H1 (cell line): ENCODE results near the gene ST8SIA3. TPM values are rescaled to one million over a fixed set of nuclear protein-coding genes. Genes with fewer than 3 reads are reported as not detected.

Experiments used
- CTCF ChIA-PET: fragments of 300-600 bp; sonication (Branson Sonifier 250); formaldehyde crosslinking; loops from one replicate; lab custom pipeline; 2021; ENCODE audit not compliant: partially characterized antibody; lab: Charles Lee
- POLR2A ChIA-PET: fragments of 300-600 bp; sonication (Branson Sonifier 250); formaldehyde crosslinking; loops from one replicate; lab custom pipeline; 2021; ENCODE audit warnings: inconsistent platforms; ENCODE audit not compliant: partially characterized antibody; lab: Charles Lee
- DNase-seq, 2 experiments: peaks; one replicate each; pipeline versions ENCODE4 v3.0.0 to v3.0.0-alpha.2; 2010 to 2022; ENCODE audit warnings: low spot score in 2 of 2, low read depth in 1 of 2, mixed read lengths in 1 of 2
- FAIRE-seq: peaks from 2 replicates; lab custom pipeline; 2011; peaks lifted over from hg19 to GRCh38; lab: Jason Lieb, UNC
- H2AFZ ChIP-seq: 2 replicates; pipeline ENCODE4 v1.8.1; 2012; ENCODE audit warnings: low read length, inconsistent platforms
- H2AK5ac ChIP-seq: 2 replicates; pipeline ENCODE4 v1.6.1; 2013; ENCODE audit warnings: low read depth, low read length
- H2BK120ac ChIP-seq: replicated peaks from 2 replicates; pipeline ENCODE3; 2013; ENCODE audit warnings: low read depth, low read length, inconsistent platforms
- H2BK12ac ChIP-seq: 2 replicates; pipeline ENCODE4 v1.6.1; 2013; ENCODE audit warnings: low read depth, low read length
- H2BK15ac ChIP-seq: 2 replicates; pipeline ENCODE4 v1.6.1; 2013; ENCODE audit warnings: low read length
- H2BK20ac ChIP-seq: 2 replicates; pipeline ENCODE4 v1.6.1; 2013; ENCODE audit warnings: low read length
- H2BK5ac ChIP-seq: 2 replicates; pipeline ENCODE4 v1.6.1; 2013; ENCODE audit warnings: low read depth, low read length
- H3K14ac ChIP-seq: 2 replicates; pipeline ENCODE4 v1.6.1; 2013; ENCODE audit warnings: inconsistent platforms; ENCODE audit not compliant: insufficient read length
- H3K18ac ChIP-seq: 2 replicates; pipeline ENCODE4 v1.6.1; 2013; ENCODE audit warnings: low read length; ENCODE audit errors: extremely low read depth
- H3K23ac ChIP-seq: 2 replicates; pipeline ENCODE4 v1.6.1; 2013; ENCODE audit warnings: inconsistent platforms; ENCODE audit not compliant: insufficient read length
- H3K23me2 ChIP-seq: 2 replicates; pipeline ENCODE4 v1.6.1; 2013; ENCODE audit warnings: low read depth, low read length
- H3K27ac ChIP-seq: 2 replicates; pipeline ENCODE4 v1.6.1; 2011; ENCODE audit warnings: low read depth, low read length, inconsistent platforms
- H3K27me3 ChIP-seq, 4 experiments: replicated peaks in 1 of 4; 1 replicate in 1 of 4; 2 replicates in 3 of 4; pipeline versions ENCODE4 v1.6.1 to v1.8.1; 2011 to 2013; ENCODE audit warnings: low read length in 3 of 4, mild to moderate bottlenecking in 3 of 4, inconsistent platforms in 2 of 4, mixed read lengths in 2 of 4, moderate library complexity in 1 of 4; ENCODE audit not compliant: control insufficient read depth in 3 of 4, insufficient read depth in 3 of 4; ENCODE audit errors: extremely low read depth in 1 of 4
- H3K36me3 ChIP-seq, 4 experiments: 2 replicates each; pipeline versions ENCODE4 v1.6.1 to v1.8.1; 2011 to 2013; ENCODE audit warnings: mild to moderate bottlenecking in 4 of 4, low read length in 3 of 4, moderate library complexity in 2 of 4, control low read depth in 1 of 4, inconsistent platforms in 1 of 4; ENCODE audit not compliant: insufficient read depth in 4 of 4, control insufficient read depth in 2 of 4
- H3K4ac ChIP-seq: replicated peaks from 2 replicates; pipeline ENCODE3; 2013; ENCODE audit warnings: low read length, low read depth, mixed read lengths, inconsistent platforms; ENCODE audit not compliant: insufficient read length
- H3K4me1 ChIP-seq, 4 experiments: replicated peaks in 1 of 4; 1 replicate in 1 of 4; 2 replicates in 3 of 4; pipeline versions ENCODE4 v1.6.1 to v1.8.1; 2011 to 2013; ENCODE audit warnings: low read length in 3 of 4, inconsistent platforms in 2 of 4, mixed read lengths in 1 of 4; ENCODE audit not compliant: insufficient read depth in 4 of 4, control insufficient read depth in 3 of 4
- H3K4me2 ChIP-seq, 2 experiments: 2 replicates each; pipeline versions ENCODE4 v1.6.1 to v1.8.1; 2011 to 2013; ENCODE audit warnings: low read depth in 2 of 2, low read length in 2 of 2, control low read depth in 1 of 2, inconsistent platforms in 1 of 2, mild to moderate bottlenecking in 1 of 2; ENCODE audit not compliant: insufficient read depth in 1 of 2
- H3K4me3 ChIP-seq, 4 experiments: fragments of 200-600, 300-600 bp in 1 of 4; sonication (generic), shearing (Covaris generic), sonication (Bioruptor Twin) in 1 of 4; 2 replicates each; pipeline versions ENCODE4 v1.5.1 to v1.8.1; 2011 to 2016; ENCODE audit warnings: low read length in 4 of 4, low read depth in 3 of 4, control low read depth in 2 of 4, inconsistent platforms in 2 of 4, mild to moderate bottlenecking in 2 of 4, mixed read lengths in 1 of 4, moderate library complexity in 1 of 4; ENCODE audit not compliant: insufficient read depth in 2 of 4; ENCODE audit errors: extremely low read depth in 1 of 4
- H3K56ac ChIP-seq: replicated peaks from 2 replicates; pipeline ENCODE3; 2013; ENCODE audit warnings: low read depth, mild to moderate bottlenecking, mixed read lengths, low read length, inconsistent platforms; ENCODE audit not compliant: insufficient read length
- H3K79me1 ChIP-seq: 2 replicates; pipeline ENCODE4 v1.6.1; 2013; ENCODE audit warnings: low read depth, low read length, control low read depth
- H3K79me2 ChIP-seq, 2 experiments: 2 replicates each; pipeline versions ENCODE4 v1.6.1 to v1.8.1; 2012 to 2013; ENCODE audit warnings: low read length in 2 of 2, mild to moderate bottlenecking in 2 of 2, inconsistent platforms in 1 of 2; ENCODE audit not compliant: insufficient read depth in 2 of 2, control insufficient read depth in 1 of 2
- H3K9ac ChIP-seq, 4 experiments: replicated peaks in 1 of 4; 1 replicate in 1 of 4; 2 replicates in 3 of 4; pipeline versions ENCODE4 v1.6.1 to v1.8.1; 2011 to 2013; ENCODE audit warnings: low read depth in 3 of 4, low read length in 3 of 4, control low read depth in 2 of 4, mild to moderate bottlenecking in 2 of 4, moderate library complexity in 2 of 4, inconsistent platforms in 1 of 4; ENCODE audit errors: extremely low read depth in 1 of 4
- H3K9me3 ChIP-seq, 2 experiments: 2 replicates each; pipeline versions ENCODE4 v1.6.1 to v1.8.1; 2012 to 2013; ENCODE audit warnings: mild to moderate bottlenecking in 2 of 2, moderate library complexity in 2 of 2, control low read depth in 1 of 2, inconsistent platforms in 1 of 2, low read depth in 1 of 2, low read length in 1 of 2, mixed read lengths in 1 of 2; ENCODE audit not compliant: insufficient read depth in 2 of 2
- H4K20me1 ChIP-seq, 2 experiments: replicated peaks in 1 of 2; 2 replicates each; pipeline versions ENCODE3 to v1.8.1; 2011 to 2013; ENCODE audit warnings: inconsistent platforms in 2 of 2, low read length in 2 of 2, mild to moderate bottlenecking in 1 of 2; ENCODE audit not compliant: insufficient read depth in 2 of 2, control insufficient read depth in 1 of 2
- H4K5ac ChIP-seq: 2 replicates; pipeline ENCODE4 v1.6.1; 2013; ENCODE audit warnings: low read length, low read depth, mixed read lengths, inconsistent platforms; ENCODE audit not compliant: insufficient read length
- H4K8ac ChIP-seq: 2 replicates; pipeline ENCODE4 v1.8.0; 2013; ENCODE audit warnings: mild to moderate bottlenecking, moderate library complexity, low read length, inconsistent platforms; ENCODE audit not compliant: insufficient read depth; ENCODE audit errors: extremely low read depth
- H4K91ac ChIP-seq: replicated peaks from 2 replicates; pipeline ENCODE3; 2013; ENCODE audit warnings: low read length, mixed read lengths, inconsistent platforms; ENCODE audit not compliant: insufficient read length
- BACH1 ChIP-seq: IDR thresholded peaks from 2 replicates; pipeline ENCODE4 v1.6.1; 2012; ENCODE audit warnings: low read length, improper control_type of control experiment
- KDM1A ChIP-seq: fragments of 200-600, 300-600 bp; sonication (generic); IDR thresholded peaks from 2 replicates; pipeline ENCODE4 v1.7.1; 2016; ENCODE audit warnings: mild to moderate bottlenecking, low read length, borderline replicate concordance
- KDM4A ChIP-seq: IDR thresholded peaks from one replicate; pipeline ENCODE4 v1.7.1; 2012; ENCODE audit warnings: low read depth, mild to moderate bottlenecking, moderate library complexity, low read length, inconsistent platforms; ENCODE audit not compliant: severe bottlenecking
- MAFK ChIP-seq: IDR thresholded peaks from 2 replicates; pipeline ENCODE4 v1.6.1; 2012; ENCODE audit warnings: low read depth, mild to moderate bottlenecking, improper control_type of control experiment, low read length
- NRF1 ChIP-seq: IDR thresholded peaks from 2 replicates; pipeline ENCODE4 v1.6.1; 2011; ENCODE audit warnings: mild to moderate bottlenecking, low read depth, low read length, improper control_type of control experiment
- SP4 ChIP-seq: IDR thresholded peaks from 2 replicates; pipeline ENCODE4 v1.6.1; 2012; ENCODE audit warnings: low read length, inconsistent platforms
- WGBS, 2 experiments: shearing (Covaris generic) in 1 of 2; methylation state at CpG; one replicate each; pipeline versions ENCODE4 v1.1.6 to v1.1.7; 2013 to 2015; ENCODE audit warnings: low lambda C conversion rate in 2 of 2, mixed read lengths in 2 of 2, inconsistent platforms in 1 of 2, low coverage in 1 of 2, missing lambda C conversion rate in 1 of 2; ENCODE audit not compliant: insufficient replicate concordance in 2 of 2, insufficient coverage in 1 of 2, insufficient read length in 1 of 2; ENCODE audit errors: extremely low coverage in 1 of 2, missing lambda C conversion rate in 1 of 2; 5-methylcytosine and 5-hydroxymethylcytosine counted together
- polyA plus RNA-seq, 7 experiments: library from polyadenylated mRNA; depleted of rRNA in 3 of 7; stranded (reverse) in 5 of 7; unstranded in 2 of 7; fragments of >200 nt in 5 of 7; fragments of 200-250 nt in 2 of 7; gene quantifications; 1 replicate in 5 of 7; 2 replicates in 1 of 7; 4 replicates in 1 of 7; pipeline versions ENCODE4 v1.2.1 to v1.2.3, GENCODE V29; 2011 to 2013; ENCODE audit warnings: missing spikeins in 2 of 7, mixed read lengths in 2 of 7
- total RNA-seq: library from RNA; stranded (reverse); fragmentation: NEBNext Ultra II Directional; extraction: Animal tissue kit (Norgen Biotek cat#: 25700); gene quantifications from 2 replicates; pipeline ENCODE4 v1.2.1, GENCODE V29; 2021

ST8SIA3 gene
- total and polyA plus RNA-seq, 2 of the 8 experiments (the other 6 are each of a cell fraction or from before 2014, with no cell fraction given), result 1.2 to 3.7 TPM

DNA sequence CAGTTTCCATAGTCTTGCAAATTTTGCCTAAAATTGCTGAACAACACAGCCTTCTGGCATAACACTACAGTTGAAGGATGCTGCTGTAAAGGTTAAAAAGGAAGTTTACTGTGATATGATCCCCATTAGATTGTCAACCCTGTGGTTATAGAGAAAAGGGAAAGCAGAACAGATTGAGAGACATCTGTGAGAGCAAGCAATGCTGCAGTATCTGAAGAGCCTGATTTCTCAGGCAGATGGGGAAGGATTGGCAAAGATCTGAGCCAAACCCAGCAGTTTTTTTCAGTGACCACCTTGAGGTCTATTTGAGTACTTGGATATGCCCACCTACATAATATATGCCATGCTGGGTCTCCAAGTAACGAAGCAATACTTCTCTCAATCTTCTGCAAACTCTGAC lies 8.5 kb upstream of the ST8SIA3 start:
- H3K27ac ChIP-seq, result no peak overlapping the region
- H3K36me3 ChIP-seq, result no peaks in the 10 kb centered on the region
- no peak for FAIRE-seq
- H2BK5ac ChIP-seq, result no peak overlapping the region
- no peaks in the 10 kb centered on the region for H3K23me2 ChIP-seq
- H4K5ac ChIP-seq, result no peak overlapping the region
- no peak overlapping the region for H3K4me3 ChIP-seq
- H3K4me2 ChIP-seq, result no peak overlapping the region
- H3K23ac ChIP-seq, result no peak overlapping the region
- no peaks in the 10 kb centered on the region for H4K20me1 ChIP-seq
- H2BK120ac ChIP-seq, result no peak overlapping the region
- no peak overlapping the region for H3K56ac ChIP-seq
- H2AFZ ChIP-seq, result no peak overlapping the region
- ChIA-PET CTCF (no interaction called here), POLR2A (no interaction called here)
- H3K79me2 ChIP-seq, result no peaks in the 10 kb centered on the region
- H3K27me3 ChIP-seq, result peaks cover 0 to 2% (median 0%) of the 10 kb centered on the region in 4 experiments; a peak in 2 of 7 replicates
- H3K18ac ChIP-seq, result no peak overlapping the region
- H3K9ac ChIP-seq, result no peak overlapping the region
- H4K8ac ChIP-seq, result no peak overlapping the region
- H2BK20ac ChIP-seq, result no peak overlapping the region
- no peak overlapping the region for H2BK15ac ChIP-seq
- no peak overlapping the region for H4K91ac ChIP-seq
- H2AK5ac ChIP-seq, result no peak overlapping the region
- 92% methylated on average over 1 of the region's 1 CpG; no CpG with 5 or more reads in 1 of the 2 experiments for WGBS, 2 experiments
- no peak overlapping the region for H2BK12ac ChIP-seq
- DNase-seq, result no peak
- no peak overlapping the region for H3K4ac ChIP-seq
- no peaks in the 10 kb centered on the region for H3K4me1 ChIP-seq
- TF ChIP-seq SP4 (no peak), MAFK (no peak), BACH1 (no peak), KDM4A (no peak), NRF1 (no peak), KDM1A (no peak)
- no peaks in the 10 kb centered on the region for H3K79me1 ChIP-seq
- H3K14ac ChIP-seq, result no peak overlapping the region
- no peaks in the 10 kb centered on the region for H3K9me3 ChIP-seq
